ENCODE results near the gene WDR45B.

Gene WDR45B

GRCh38 chr17:82631544-82631943 is 16.7 kb downstream of the WDR45B start:
- FAIRE-seq = no peak
- no peak for DNase-seq (ENCODE audit: low spot score)

GRCh38 chr17:82630212-82630611 is 18.0 kb downstream of the WDR45B start:
- DNase-seq (ENCODE audit: low spot score) (no peak), FAIRE-seq (no peak)

GRCh38 chr17:82629748-82630147 is 18.5 kb downstream of the WDR45B start:
- DNase-seq (ENCODE audit: low spot score) (no peak), FAIRE-seq (no peak)

GRCh38 chr17:82627405-82627804 is 20.8 kb downstream of the WDR45B start:
- DNase-seq (ENCODE audit: low spot score) (no peak), FAIRE-seq (no peak)

- no peak for FAIRE-seq
Observed at GRCh38 chr17:82623707-82624106, 24.5 kb downstream of the WDR45B start.

GRCh38 chr17:82619641-82620040 is 28.6 kb downstream of the WDR45B start:
- no peak for FAIRE-seq
- DNase-seq (ENCODE audit: low spot score) = no peak

More at GRCh38 chr17:82623707-82624106, 24.5 kb downstream of the WDR45B start:
- DNase-seq (ENCODE audit: low spot score) = no peak

- no peak for FAIRE-seq
- DNase-seq (ENCODE audit: low spot score) = no peak
Observed at GRCh38 chr17:82619211-82619610, 29.0 kb downstream of the WDR45B start.

GRCh38 chr17:82616021-82616711 is 32.1 kb downstream of the WDR45B start:
- DNase-seq (ENCODE audit: low spot score) (no peak), FAIRE-seq (no peak)

GRCh38 chr17:82615084-82616020 is 32.9 kb downstream of the WDR45B start:
- no peak for DNase-seq (ENCODE audit: low spot score)
- no peak for FAIRE-seq

- FAIRE-seq (no peak), DNase-seq (ENCODE audit: low spot score) (no peak)
Observed at GRCh38 chr17:82614095-82614631, 34.1 kb downstream of the WDR45B start.

- DNase-seq (ENCODE audit: low spot score) (no peak), FAIRE-seq (no peak)
Observed at GRCh38 chr17:82613283-82614094, 34.8 kb downstream of the WDR45B start.

GRCh38 chr17:82611140-82612058 is 36.8 kb downstream of the WDR45B start:
- DNase-seq (ENCODE audit: low spot score) (no peak), FAIRE-seq (no peak)

- DNase-seq (ENCODE audit: low spot score) = no peak
- no peak for FAIRE-seq
Observed at GRCh38 chr17:82609655-82610054, 38.6 kb downstream of the WDR45B start.

- FAIRE-seq = no peak
Observed at GRCh38 chr17:82608816-82609215, 39.4 kb downstream of the WDR45B start.

GRCh38 chr17:82605939-82606600 is 42.2 kb downstream of the WDR45B start:
- DNase-seq (ENCODE audit: low spot score) (no peak), FAIRE-seq (no peak)

More at GRCh38 chr17:82608816-82609215, 39.4 kb downstream of the WDR45B start:
- no peak for DNase-seq (ENCODE audit: low spot score)

- FAIRE-seq = no peak
- DNase-seq (ENCODE audit: low spot score) = no peak
Observed at GRCh38 chr17:82604532-82604931, 43.7 kb downstream of the WDR45B start.

- FAIRE-seq (no peak), DNase-seq (ENCODE audit: low spot score) (no peak)
Observed at GRCh38 chr17:82603981-82604448, 44.2 kb downstream of the WDR45B start.

GRCh38 chr17:82602986-82603710 is 45.1 kb downstream of the WDR45B start:
- no peak for FAIRE-seq
- DNase-seq (ENCODE audit: low spot score) = no peak

GRCh38 chr17:82602487-82602886 is 45.8 kb downstream of the WDR45B start:
- FAIRE-seq (no peak), DNase-seq (ENCODE audit: low spot score) (no peak)
